ENCODE measurements around the gene ASAP2. TPM values are rescaled to one million over a fixed set of nuclear protein-coding genes. Genes with fewer than 3 reads are reported as not detected.

The ASAP2 gene
- total RNA-seq, 1 experiment from 2014 or later = 12.6 TPM

- no peak overlapping the region for H3K4me2 ChIP-seq (ENCODE audit: insufficient read depth, insufficient read length, low read length)
- H3K4me1 Mint-ChIP-seq = peaks cover 17 to 21% of the 10 kb centered on the region in 2 experiments
Measured at GRCh38 chr2:9310377-9310776, 103.8 kb downstream of the ASAP2 start.

More at GRCh38 chr2:9310377-9310776, 103.8 kb downstream of the ASAP2 start:
- Histone ChIP-seq H3K14ac (ENCODE audit: insufficient read depth, low read length) (no peak overlapping the region), H4K20me1 (ENCODE audit: control insufficient read depth, insufficient read depth, insufficient read length) (no peaks in the 10 kb centered on the region), H2BK5ac (ENCODE audit: insufficient read length, low read length) (no peak overlapping the region), H2BK120ac (ENCODE audit: low read depth, low read length, poor library complexity, severe bottlenecking) (no peak overlapping the region), H2AK5ac (ENCODE audit: insufficient read length, low read length) (no peak overlapping the region), H3K4me1 (ENCODE audit: insufficient read depth, low read length) (no peaks in the 10 kb centered on the region), H3K27ac (ENCODE audit: insufficient read length, low read depth, low read length) (no peak overlapping the region), H4K91ac (ENCODE audit: insufficient read length, low read depth, low read length) (no peak overlapping the region), H3K9ac (ENCODE audit: extremely low read depth, insufficient read length, low read length) (no peak overlapping the region), H4K8ac (replicated peaks; ENCODE audit: insufficient read length, low read depth, low read length) (no peak overlapping the region), H2AFZ (ENCODE audit: low read length) (no peak overlapping the region), H3K18ac (ENCODE audit: insufficient read length, low read depth, low read length) (no peak overlapping the region), H2BK12ac (ENCODE audit: insufficient read length, low read depth, low read length) (no peak overlapping the region), H3K4ac (ENCODE audit: low read depth, low read length) (no peak overlapping the region), H3K23ac (ENCODE audit: insufficient read length, low read depth, low read length) (no peak overlapping the region), H3K23me2 (ENCODE audit: insufficient read length, low read depth, low read length, poor library complexity, severe bottlenecking) (no peaks in the 10 kb centered on the region), H3T11ph (ENCODE audit: low read length) (no peak overlapping the region), H3K79me1 (ENCODE audit: insufficient read depth, low read depth, low read length, poor library complexity, severe bottlenecking) (no peaks in the 10 kb centered on the region), H3K9me3 (ENCODE audit: control insufficient read depth, low read depth, low read length) (no peaks in the 10 kb centered on the region), H2BK20ac (ENCODE audit: low read depth, low read length, poor library complexity, severe bottlenecking) (no peak overlapping the region), H4K5ac (ENCODE audit: insufficient read length, low read depth, low read length) (no peak overlapping the region), H3K56ac (ENCODE audit: insufficient read length, low read depth, low read length) (no peak overlapping the region), H3K27me3 (ENCODE audit: insufficient read depth, low read length) (no peaks in the 10 kb centered on the region), H2BK15ac (ENCODE audit: low read depth, low read length) (no peak overlapping the region), H3K79me2 (ENCODE audit: insufficient read depth, low read length) (no peaks in the 10 kb centered on the region)
- H3K27ac Mint-ChIP-seq = no peak overlapping the region; a peak in 1 of 7 replicates
- no peaks in the 10 kb centered on the region for H3K27me3 Mint-ChIP-seq (ENCODE audit: low read depth)
- no peak for DNase-seq
- no peaks in the 10 kb centered on the region for H3K36me3 Mint-ChIP-seq (ENCODE audit: insufficient read depth in 1 of 3, low read depth in 3 of 3)
- H3K4me3 Mint-ChIP-seq = no peak overlapping the region
- TF ChIP-seq CTCF (conservative IDR thresholded peaks at IDR 0.05) = no peak
- WGBS (ENCODE audit: extremely low coverage, insufficient read length, low lambda C conversion rate) = no CpG with 5 or more reads among the region's 1 CpG
- no peaks in the 10 kb centered on the region for H3K9me3 Mint-ChIP-seq

Measured in H9 (cell line).